Caco-2 (cell line): Measurements from ENCODE around the gene CISD3. TPM values are rescaled to one million over a fixed set of nuclear protein-coding genes. Genes with fewer than 3 reads are reported as not detected.

Experiments used
- BruUV-seq: library from RNA; stranded (reverse); fragments of 400-500 nt; replicated peaks from 2 replicates; lab custom pipeline; 2021; lab: Mats Ljungman, UMichigan
- CTCF ChIA-PET: fragments of 300-600 bp; sonication (Branson Sonifier 250); formaldehyde crosslinking; loops from one replicate; lab custom pipeline; 2022; ENCODE audit warnings: antibody characterized with exemption; lab: Charles Lee
- POLR2A ChIA-PET: fragments of 300-600 bp; sonication (Branson Sonifier 250); formaldehyde crosslinking; loops from one replicate; lab custom pipeline; 2022; ENCODE audit warnings: antibody characterized with exemption; lab: Charles Lee
- DNase-seq, 2 experiments: peaks; one replicate each; pipeline versions ENCODE4 v3.0.0 to v3.0.0-alpha.2; 2020 to 2022
- H3K27me3 ChIP-seq: replicated peaks from 2 replicates; pipeline ENCODE4 v1.6.0; 2011; ENCODE audit warnings: low read length; ENCODE audit not compliant: control insufficient read depth, insufficient read depth
- H3K36me3 ChIP-seq: 2 replicates; pipeline ENCODE4 v1.5.1; 2011; ENCODE audit warnings: low read length; ENCODE audit not compliant: control insufficient read depth, insufficient read depth
- H3K4me1 ChIP-seq: fragments of 250-450 bp; sonication (Bioruptor Pico); 2 replicates; pipeline ENCODE4 v1.5.1; 2020; ENCODE audit warnings: mild to moderate bottlenecking
- H3K4me3 ChIP-seq: 2 replicates; pipeline ENCODE4 v1.5.1; 2011; ENCODE audit warnings: low read depth, mild to moderate bottlenecking, control low read depth, low read length
- H3K9me3 ChIP-seq: fragments of 250-450 bp; sonication (Bioruptor Pico); 2 replicates; pipeline ENCODE4 v1.5.1; 2020; ENCODE audit warnings: mild to moderate bottlenecking, moderate library complexity
- H3K27ac Mint-ChIP-seq: one replicate; pipeline ENCODE4 v1.8.0; 2022; ENCODE audit warnings: mixed read lengths; ENCODE audit not compliant: unreplicated experiment
- H3K27me3 Mint-ChIP-seq: one replicate; pipeline ENCODE4 v1.8.0; 2022; ENCODE audit warnings: mixed read lengths; ENCODE audit not compliant: insufficient read depth, unreplicated experiment
- H3K36me3 Mint-ChIP-seq: one replicate; pipeline ENCODE4 v1.8.0; 2022; ENCODE audit warnings: mild to moderate bottlenecking, mixed read lengths; ENCODE audit not compliant: insufficient read depth, unreplicated experiment
- H3K4me1 Mint-ChIP-seq: one replicate; pipeline ENCODE4 v1.8.0; 2022; ENCODE audit warnings: low read depth, mixed read lengths; ENCODE audit not compliant: unreplicated experiment
- H3K4me3 Mint-ChIP-seq: one replicate; pipeline ENCODE4 v1.8.0; 2022; ENCODE audit warnings: mild to moderate bottlenecking, moderate library complexity, mixed read lengths; ENCODE audit not compliant: unreplicated experiment
- H3K9me3 Mint-ChIP-seq: one replicate; pipeline ENCODE4 v1.8.0; 2022; ENCODE audit warnings: mixed read lengths; ENCODE audit not compliant: unreplicated experiment
- CTCF ChIP-seq, 2 experiments: fragments of 200-600 bp in 1 of 2; IDR thresholded peaks; 1 replicate in 1 of 2; 2 replicates in 1 of 2; pipeline versions ENCODE4 v1.5.1 to v1.8.0; 2011 to 2022; ENCODE audit warnings: antibody characterized with exemption in 1 of 2, control low read depth in 1 of 2, inconsistent platforms in 1 of 2, low read depth in 1 of 2, low read length in 1 of 2, mild to moderate bottlenecking in 1 of 2, moderate library complexity in 1 of 2; ENCODE audit not compliant: insufficient read depth in 1 of 2, severe bottlenecking in 1 of 2, unreplicated experiment in 1 of 2
- intact Hi-C: fragments of 100-400 bp; cut with micrococcal nuclease; formaldehyde crosslinking; loops from one replicate; pipeline ENCODE4 v1.10.0; 2022; ENCODE audit not compliant: unreplicated experiment
- total RNA-seq: library from RNA; stranded (reverse); gene quantifications from 2 replicates; pipeline ENCODE4 v1.2.3, GENCODE V29; 2022

The CISD3 gene
- total RNA-seq, 1 experiment from 2014 or later = 16.6 TPM

- H3K4me1 Mint-ChIP-seq = peaks cover 33% of the 10 kb centered on the region
- H3K36me3 Mint-ChIP-seq = peaks cover 52% of the 10 kb centered on the region
- H3K4me3 ChIP-seq = peak overlapping the region; percentile 90
- H3K36me3 ChIP-seq = no peaks in the 10 kb centered on the region; the same call in 1 of the 2 replicates
- intact Hi-C loops = loop anchor here (2.0 to 5.0 kb wide), 2 partner anchors 19 to 403 kb away; partner anchors contain the start of genes CISD3 and PLXDC1
- H3K27me3 ChIP-seq = no peaks in the 10 kb centered on the region
- H3K4me3 Mint-ChIP-seq = peak overlapping the region; percentile 79
- TSS peak; percentile 53 for BruUV-seq
- DNase-seq = peak; percentile 85 to 93
- peaks cover 2% of the 10 kb centered on the region for H3K27me3 Mint-ChIP-seq
- ChIA-PET POLR2A (interaction anchor here (0.5 to 0.8 kb wide), 3 partner anchors 44 to 105 kb away, joined by 3 to 6 read pairs (median 4); no protein-coding TSS in a partner anchor), CTCF (interaction anchor here (0.5 to 1.1 kb wide), 4 partner anchors 14 to 43 kb away, joined by 3 read pairs; no protein-coding TSS in a partner anchor)
- peak in 1 of 2 experiments; percentile 11 for TF ChIP-seq CTCF (IDR thresholded peaks at IDR 0.05; ENCODE audit: insufficient read depth in 1 of 2, low read depth in 1 of 2, low read length in 1 of 2, severe bottlenecking in 1 of 2, unreplicated experiment in 1 of 2)
- no peaks in the 10 kb centered on the region for H3K9me3 ChIP-seq
- H3K9me3 Mint-ChIP-seq = no peaks in the 10 kb centered on the region
- peaks cover 31% of the 10 kb centered on the region for H3K4me1 ChIP-seq
- peak overlapping the region; percentile 31 for H3K27ac Mint-ChIP-seq
Observed at GRCh38 chr17:38749223-38750043, 19.3 kb downstream of the CISD3 start.

- DNase-seq = no peak
- TF ChIP-seq CTCF (IDR thresholded peaks at IDR 0.05; ENCODE audit: insufficient read depth in 1 of 2, low read depth in 1 of 2, low read length in 1 of 2, severe bottlenecking in 1 of 2, unreplicated experiment in 1 of 2) = no peak
- intact Hi-C loops = loop anchor here (5.0 kb wide), 1 partner anchor 402 kb away; the partner anchor contains the start of gene PLXDC1
- no peaks in the 10 kb centered on the region; the same call in 1 of the 2 replicates for H3K36me3 ChIP-seq
- Mint-ChIP-seq H3K9me3 (no peaks in the 10 kb centered on the region), H3K4me3 (peak overlapping the region; percentile 79), H3K27ac (peak overlapping the region; percentile 31), H3K36me3 (peaks cover 56% of the 10 kb centered on the region), H3K27me3 (peaks cover 2% of the 10 kb centered on the region), H3K4me1 (peaks cover 30% of the 10 kb centered on the region)
- H3K27me3 ChIP-seq = no peaks in the 10 kb centered on the region
- H3K9me3 ChIP-seq = no peaks in the 10 kb centered on the region
- H3K4me3 ChIP-seq = peak overlapping the region; percentile 90
- ChIA-PET POLR2A (interaction anchor here (0.6 kb wide), 1 partner anchor 102 kb away, joined by 3 read pairs; no protein-coding TSS in a partner anchor), CTCF (interaction anchor here (0.7 to 1.1 kb wide), 2 partner anchors 15 to 39 kb away, joined by 3 read pairs; no protein-coding TSS in a partner anchor)
- BruUV-seq = no TSS peak
- peaks cover 31% of the 10 kb centered on the region for H3K4me1 ChIP-seq
Observed at GRCh38 chr17:38750044-38750311, 19.8 kb downstream of the CISD3 start.

GRCh38 chr17:38750312-38751121, 20.4 kb downstream of the CISD3 start:
- no TSS peak for BruUV-seq
- CTCF ChIA-PET = no interaction called here
- DNase-seq = no peak

More at GRCh38 chr17:38750312-38751121, 20.4 kb downstream of the CISD3 start:
- Histone ChIP-seq H3K9me3 (no peaks in the 10 kb centered on the region), H3K4me1 (peaks cover 29% of the 10 kb centered on the region), H3K27me3 (no peaks in the 10 kb centered on the region), H3K4me3 (peak overlapping the region; percentile 90), H3K36me3 (no peaks in the 10 kb centered on the region; the same call in 1 of the 2 replicates)
- Mint-ChIP-seq H3K27ac (peak overlapping the region; percentile 80), H3K36me3 (peaks cover 56% of the 10 kb centered on the region), H3K9me3 (no peaks in the 10 kb centered on the region), H3K27me3 (peaks cover 2% of the 10 kb centered on the region), H3K4me3 (peak overlapping the region; percentile 79), H3K4me1 (peaks cover 30% of the 10 kb centered on the region)
- no peak for TF ChIP-seq CTCF (IDR thresholded peaks at IDR 0.05; ENCODE audit: insufficient read depth in 1 of 2, low read depth in 1 of 2, low read length in 1 of 2, severe bottlenecking in 1 of 2, unreplicated experiment in 1 of 2)
- intact Hi-C loops = loop anchor here (5.0 kb wide), 1 partner anchor 402 kb away; the partner anchor contains the start of gene PLXDC1
- POLR2A ChIA-PET = interaction anchor here (0.6 kb wide), 3 partner anchors 44 to 403 kb away, joined by 3 to 4 read pairs (median 3); no protein-coding TSS in a partner anchor
